ENCODE measurements around the gene NHEJ1. TPM values are rescaled to one million over a fixed set of nuclear protein-coding genes. Genes with fewer than 3 reads are reported as not detected.

NHEJ1 gene
- total and polyA plus RNA-seq, 7 experiments from 2014 or later = 11.4 to 32.7 (median 18.5) TPM

- peaks cover 4 to 32% (median 16%) of the 10 kb centered on the region in 3 experiments for H3K36me3 ChIP-seq (ENCODE audit: control insufficient read depth in 2 of 3, insufficient read depth in 3 of 3, low read length in 3 of 3)
- no peak overlapping the region for H3K4me3 ChIP-seq (ENCODE audit: low read length)
- peaks cover 0 to 2% (median 0%) of the 10 kb centered on the region in 7 donors for H3K4me1 Mint-ChIP-seq
- peaks cover 2 to 50% (median 22%) of the 10 kb centered on the region in 5 donors for H3K36me3 Mint-ChIP-seq
- H3K27ac Mint-ChIP-seq = no peak overlapping the region
- H3K9me3 Mint-ChIP-seq = no peaks in the 10 kb centered on the region
- intact Hi-C loops (cut with micrococcal nuclease) = no loop called here
- no peak overlapping the region for H3K27ac ChIP-seq (ENCODE audit: low read depth, low read length)
- ATAC-seq = no peak
- H3K27me3 Mint-ChIP-seq = no peaks in the 10 kb centered on the region
- POLR2A ChIA-PET = no interaction called here
- no peaks in the 10 kb centered on the region for H3K4me1 ChIP-seq (ENCODE audit: control insufficient read depth in 2 of 2, insufficient read depth in 2 of 2, low read length in 2 of 2)
- H3K4me3 Mint-ChIP-seq = no peak overlapping the region
- no peaks in the 10 kb centered on the region for H3K27me3 ChIP-seq (ENCODE audit: control insufficient read depth in 2 of 2, insufficient read depth in 2 of 2, low read length in 2 of 2)
- DNase-seq = no peak
- H3K9me3 ChIP-seq (ENCODE audit: control insufficient read depth in 2 of 3, low read length in 3 of 3) = no peaks in the 10 kb centered on the region
- CTCF ChIA-PET = interaction anchor here (0.6 to 2.3 kb wide), 3 partner anchors 15 to 125 kb away, joined by 4 to 7 read pairs (median 4); no protein-coding TSS in a partner anchor
These were observed 87.8 kb downstream of the NHEJ1 start for GRCh38 chr2:219072741-219073250.

GRCh38 chr2:219071131-219071816, 89.3 kb downstream of the NHEJ1 start:
- H3K4me1 ChIP-seq (ENCODE audit: control insufficient read depth in 2 of 2, insufficient read depth in 2 of 2, low read length in 2 of 2) = no peaks in the 10 kb centered on the region
- no peaks in the 10 kb centered on the region for H3K9me3 Mint-ChIP-seq
- H3K27me3 ChIP-seq (ENCODE audit: control insufficient read depth in 2 of 2, insufficient read depth in 2 of 2, low read length in 2 of 2) = no peaks in the 10 kb centered on the region
- peaks cover 0 to 3% (median 0%) of the 10 kb centered on the region in 5 donors for H3K27me3 Mint-ChIP-seq
- H3K27ac Mint-ChIP-seq = no peak overlapping the region
- H3K36me3 Mint-ChIP-seq = peaks cover 0 to 45% (median 18%) of the 10 kb centered on the region in 5 donors
- H3K27ac ChIP-seq (ENCODE audit: low read depth, low read length) = no peak overlapping the region
- CTCF ChIA-PET = interaction anchor here (2.3 kb wide), 1 partner anchor 13 kb away, joined by 7 read pairs; no protein-coding TSS in a partner anchor
- POLR2A ChIA-PET = interaction anchor here (0.6 kb wide), 1 partner anchor 245 kb away, joined by 3 read pairs; no protein-coding TSS in a partner anchor
- DNase-seq = no peak
- no peak for ATAC-seq
- H3K4me3 Mint-ChIP-seq = no peak overlapping the region
- H3K4me1 Mint-ChIP-seq = peaks cover 0 to 2% (median 0%) of the 10 kb centered on the region in 7 donors
- intact Hi-C loops (cut with micrococcal nuclease) = no loop called here
- H3K36me3 ChIP-seq (ENCODE audit: control insufficient read depth in 2 of 3, insufficient read depth in 3 of 3, low read length in 3 of 3) = peaks cover 4 to 17% (median 6%) of the 10 kb centered on the region in 3 experiments
- no peaks in the 10 kb centered on the region for H3K9me3 ChIP-seq (ENCODE audit: control insufficient read depth in 2 of 3, low read length in 3 of 3)
- no peak overlapping the region for H3K4me3 ChIP-seq (ENCODE audit: low read length)

- ChIA-PET POLR2A (interaction anchor here (0.6 kb wide), 1 partner anchor 657 kb away, joined by 3 read pairs; no protein-coding TSS in a partner anchor), CTCF (no interaction called here)
- no peaks in the 10 kb centered on the region for H3K4me1 ChIP-seq (ENCODE audit: control insufficient read depth in 2 of 2, insufficient read depth in 2 of 2, low read length in 2 of 2)
- DNase-seq (no peak), ATAC-seq (no peak)
- no peaks in the 10 kb centered on the region for H3K36me3 ChIP-seq (ENCODE audit: control insufficient read depth in 2 of 3, insufficient read depth in 3 of 3, low read length in 3 of 3)
- no peak overlapping the region for H3K4me3 Mint-ChIP-seq
- intact Hi-C loops (cut with micrococcal nuclease) = no loop called here
- H3K4me3 ChIP-seq (ENCODE audit: low read length) = no peak overlapping the region
- H3K9me3 Mint-ChIP-seq = no peaks in the 10 kb centered on the region
- peaks cover 0 to 6% (median 3%) of the 10 kb centered on the region in 7 donors for H3K4me1 Mint-ChIP-seq
- H3K9me3 ChIP-seq (ENCODE audit: control insufficient read depth in 2 of 3, low read length in 3 of 3) = no peaks in the 10 kb centered on the region
- H3K27ac ChIP-seq (ENCODE audit: low read depth, low read length) = no peak overlapping the region
- peaks cover 30 to 45% (median 37%) of the 10 kb centered on the region in 5 donors for H3K27me3 Mint-ChIP-seq
- peaks cover 0 to 19% (median 10%) of the 10 kb centered on the region in 5 donors for H3K36me3 Mint-ChIP-seq
- no peak overlapping the region for H3K27ac Mint-ChIP-seq
- H3K27me3 ChIP-seq (ENCODE audit: control insufficient read depth in 2 of 2, insufficient read depth in 2 of 2, low read length in 2 of 2) = peaks cover 3 to 9% of the 10 kb centered on the region in 2 donors
These were observed 95.1 kb downstream of the NHEJ1 start for GRCh38 chr2:219065484-219065883.

- Mint-ChIP-seq H3K36me3 (peaks cover 0 to 4% (median 0%) of the 10 kb centered on the region in 5 donors), H3K4me1 (peaks cover 8 to 22% (median 12%) of the 10 kb centered on the region in 7 donors), H3K9me3 (no peaks in the 10 kb centered on the region), H3K27me3 (peaks cover 48 to 75% (median 57%) of the 10 kb centered on the region in 5 donors), H3K27ac (peak overlapping the region in 1 of 9 donors; percentile 41), H3K4me3 (peak overlapping the region in 1 of 10 donors; percentile 36)
- Histone ChIP-seq H3K9me3 (ENCODE audit: control insufficient read depth in 2 of 3, low read length in 3 of 3) (no peaks in the 10 kb centered on the region), H3K27ac (ENCODE audit: low read depth, low read length) (no peak overlapping the region), H3K27me3 (ENCODE audit: control insufficient read depth in 2 of 2, insufficient read depth in 2 of 2, low read length in 2 of 2) (peaks cover 10 to 16% of the 10 kb centered on the region in 2 donors), H3K4me1 (ENCODE audit: control insufficient read depth in 2 of 2, insufficient read depth in 2 of 2, low read length in 2 of 2) (peaks cover 3 to 27% of the 10 kb centered on the region in 2 donors), H3K36me3 (ENCODE audit: control insufficient read depth in 2 of 3, insufficient read depth in 3 of 3, low read length in 3 of 3) (no peaks in the 10 kb centered on the region), H3K4me3 (ENCODE audit: low read length) (no peak overlapping the region)
- intact Hi-C loops (cut with micrococcal nuclease) = no loop called here
- ChIA-PET POLR2A (no interaction called here), CTCF (interaction anchor here (1.3 kb wide), 1 partner anchor 57 kb away, joined by 5 read pairs; no protein-coding TSS in a partner anchor)
- DNase-seq (no peak), ATAC-seq (no peak)
These were observed 98.5 kb downstream of the NHEJ1 start for GRCh38 chr2:219062081-219062480.

- CTCF ChIA-PET = interaction anchor here (1.3 kb wide), 1 partner anchor 58 kb away, joined by 5 read pairs; no protein-coding TSS in a partner anchor
- Mint-ChIP-seq H3K4me3 (peak within 1 kb of the TSS; percentile 34 to 82 (median 63)), H3K4me1 (peaks cover 8 to 22% (median 16%) of the 10 kb centered on the region in 7 donors), H3K9me3 (no peaks in the 10 kb centered on the region), H3K36me3 (peaks cover 0 to 4% (median 0%) of the 10 kb centered on the region in 5 donors), H3K27me3 (peaks cover 54 to 79% (median 59%) of the 10 kb centered on the region in 5 donors), H3K27ac (peak within 1 kb of the TSS in 1 of 9 donors; percentile 13)
- no peaks in the 10 kb centered on the region for H3K9me3 ChIP-seq (ENCODE audit: control insufficient read depth in 2 of 3, low read length in 3 of 3)
- intact Hi-C loops (cut with micrococcal nuclease) = no loop called here
- DNase-seq (no peak), ATAC-seq (peak; percentile 22)
- H3K4me3 ChIP-seq (ENCODE audit: low read length) = no peak within 1 kb of the TSS
- H3K27ac ChIP-seq (ENCODE audit: low read depth, low read length) = no peak within 1 kb of the TSS
- no peaks in the 10 kb centered on the region for H3K36me3 ChIP-seq (ENCODE audit: control insufficient read depth in 2 of 3, insufficient read depth in 3 of 3, low read length in 3 of 3)
- POLR2A ChIA-PET = interaction anchor here (0.5 kb wide), 1 partner anchor 166 kb away, joined by 7 read pairs; no protein-coding TSS in a partner anchor
- H3K27me3 ChIP-seq (ENCODE audit: control insufficient read depth in 2 of 2, insufficient read depth in 2 of 2, low read length in 2 of 2) = peaks cover 13 to 16% of the 10 kb centered on the region in 2 donors
- peaks cover 3 to 27% of the 10 kb centered on the region in 2 donors for H3K4me1 ChIP-seq (ENCODE audit: control insufficient read depth in 2 of 2, insufficient read depth in 2 of 2, low read length in 2 of 2)
These were observed 99.5 kb downstream of the NHEJ1 start, which contains the start of gene IHH for GRCh38 chr2:219060821-219061791. TSS of gene IHH (minus strand) at chr2:219060921. CDS start at chr2:219060467, 454 bp downstream.

Data from naive thymus-derived CD4-positive, alpha-beta T cell (primary cell).